Coronary artery (tissue), 2 donors: Measurements from ENCODE around the gene KCND3.

Experiments used
- DNase-seq: peaks from one replicate; pipeline ENCODE4 v3.0.0-alpha.2; 2017; ENCODE audit warnings: low spot score
- H3K27ac ChIP-seq, 2 donors: fragments of 200-600 bp; sonication (generic); one replicate each; pipeline ENCODE4 v1.5.1; 2016 to 2019
- H3K4me3 ChIP-seq: fragments of 200-600 bp; sonication (generic); 2 replicates; pipeline ENCODE4 v1.5.1; 2016; ENCODE audit warnings: mild to moderate bottlenecking, moderate library complexity
- CTCF ChIP-seq: fragments of 200-600 bp; sonication (generic); IDR thresholded peaks from one replicate; pipeline ENCODE4 v1.5.1; 2019; ENCODE audit warnings: antibody characterized with exemption

The KCND3 gene

GRCh38 chr1:111971396-111971795 is 18.1 kb downstream of the KCND3 start:
- no peak for TF ChIP-seq CTCF
- Histone ChIP-seq H3K27ac (no peak overlapping the region), H3K4me3 (no peak overlapping the region)
- no peak for DNase-seq

DNA sequence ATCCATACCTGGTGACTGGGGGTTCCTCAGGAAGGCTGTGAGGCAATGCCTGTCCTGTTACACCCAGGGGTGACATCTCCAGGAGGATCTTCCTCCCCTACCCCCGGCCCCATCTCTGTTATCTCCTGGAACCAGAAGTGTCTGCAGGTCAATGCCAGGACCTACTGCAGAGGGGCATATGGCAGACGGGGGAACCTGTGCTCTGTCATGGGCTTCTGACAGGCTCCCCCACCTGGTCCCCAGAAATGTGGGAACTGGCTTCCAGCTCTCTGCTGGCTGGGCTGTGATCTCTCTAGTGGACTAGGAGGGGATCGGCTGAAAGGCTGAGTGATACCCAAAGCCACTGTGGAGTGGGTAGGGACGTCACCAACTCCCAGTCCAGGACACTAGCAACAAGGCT is 21.0 kb downstream of the KCND3 start:
- H3K4me3 ChIP-seq, result no peak overlapping the region
- TF ChIP-seq CTCF, result no peak
- no peak for DNase-seq
- no peak overlapping the region for H3K27ac ChIP-seq

GRCh38 chr1:111967886-111968285 is 21.6 kb downstream of the KCND3 start:
- Histone ChIP-seq H3K4me3 (no peak overlapping the region), H3K27ac (no peak overlapping the region)
- TF ChIP-seq CTCF, result no peak
- no peak for DNase-seq

DNA sequence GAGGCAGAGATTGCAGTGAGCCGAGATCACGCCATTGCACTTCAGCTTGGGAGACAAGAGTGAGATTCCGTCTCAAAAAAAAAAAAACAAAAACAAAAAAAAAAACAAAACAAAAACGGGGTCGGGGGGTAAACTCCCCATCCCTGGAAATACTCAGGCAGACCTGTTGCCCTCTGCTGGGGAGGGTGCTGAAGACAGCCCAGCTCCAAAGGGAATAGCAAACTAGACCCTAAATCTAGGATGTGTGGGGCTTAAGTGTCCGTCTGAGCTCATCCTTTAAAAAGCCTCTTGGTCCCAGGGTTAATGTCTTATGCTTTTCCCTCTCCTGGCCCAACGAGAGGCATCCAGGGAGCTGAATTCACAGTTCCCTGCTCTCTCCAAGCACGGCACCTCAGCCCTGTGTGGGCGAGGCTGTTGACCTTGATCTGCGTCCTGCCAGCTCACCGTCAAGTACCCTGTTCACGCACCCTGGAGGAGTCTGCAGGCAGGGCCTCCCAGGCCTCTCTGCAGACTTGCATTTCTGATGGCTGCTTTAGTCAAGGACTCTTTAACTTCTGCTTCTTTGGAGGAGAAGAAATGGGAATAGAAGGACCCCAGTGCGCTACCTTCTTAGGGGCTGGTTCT is 22.3 kb downstream of the KCND3 start:
- no peak for DNase-seq
- Histone ChIP-seq H3K4me3 (no peak overlapping the region), H3K27ac (no peak overlapping the region)
- no peak for TF ChIP-seq CTCF

- DNase-seq, result no peak
- H3K27ac ChIP-seq, result no peak overlapping the region
- H3K4me3 ChIP-seq, result no peak overlapping the region
- TF ChIP-seq CTCF, result no peak
Measured at GRCh38 chr1:111965781-111966443, 23.6 kb downstream of the KCND3 start.

DNA sequence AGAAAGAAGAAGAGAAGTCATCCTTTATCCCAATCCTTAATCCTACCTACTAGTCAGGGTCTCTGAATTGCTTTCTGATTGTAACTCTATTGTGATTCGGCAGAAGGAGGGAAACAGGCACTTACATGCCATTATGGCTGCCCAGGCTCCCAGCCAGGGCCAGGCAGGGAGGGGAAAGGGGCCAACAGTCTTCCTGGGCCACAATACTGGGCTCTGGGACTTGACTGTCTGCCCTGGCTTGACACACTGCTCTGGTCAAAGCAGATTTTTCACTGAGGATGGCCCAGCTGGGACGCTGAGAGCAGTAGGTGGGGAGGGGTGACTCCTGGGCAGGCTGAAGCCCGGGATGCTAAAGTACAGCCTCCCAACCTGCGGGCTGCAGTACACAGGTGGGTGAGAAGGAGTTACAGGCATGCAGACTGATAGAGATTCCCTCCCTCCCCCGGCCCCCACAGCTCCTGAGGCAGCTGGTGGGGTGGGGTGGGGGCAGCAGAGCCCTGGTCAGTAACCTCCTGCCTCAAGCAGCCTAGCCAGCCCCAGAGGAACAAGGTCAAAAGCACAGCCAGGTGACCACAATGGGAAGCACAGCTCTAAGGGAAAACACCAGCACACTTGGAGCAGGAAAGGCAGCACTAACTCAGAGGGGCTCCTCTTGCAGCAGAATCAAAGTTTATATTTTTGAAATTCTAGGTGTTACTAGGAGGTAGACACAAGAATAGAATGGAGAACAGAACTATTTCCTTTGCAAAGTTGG is 25.3 kb downstream of the KCND3 start:
- Histone ChIP-seq H3K4me3 (no peak overlapping the region), H3K27ac (no peak overlapping the region)
- TF ChIP-seq CTCF, result no peak
- no peak for DNase-seq
